Effector memory CD8-positive, alpha-beta T cell (primary cell): Measurements from ENCODE around the gene SMIM44.

Source experiments
- ATAC-seq: fragments of 150-1000 bp; cut with Tn5 transposase; replicated peaks from 2 replicates; pipeline ENCODE4 v1.10.0; 2021; ENCODE audit warnings: mild to moderate bottlenecking, moderate library complexity
- DNase-seq, 3 experiments: peaks; one replicate each; pipeline ENCODE4 v3.0.0; 2021
- H3K27ac Mint-ChIP-seq, 2 donors: one replicate each; pipeline ENCODE4 v1.8.0; 2022; ENCODE audit warnings: mild to moderate bottlenecking in 2 of 2, mixed read lengths in 2 of 2, moderate library complexity in 2 of 2
- H3K27me3 Mint-ChIP-seq, 2 donors: one replicate each; pipeline ENCODE4 v1.8.0; 2022; ENCODE audit warnings: mixed read lengths in 2 of 2
- H3K36me3 Mint-ChIP-seq: one replicate; pipeline ENCODE4 v1.8.0; 2022; ENCODE audit warnings: mild to moderate bottlenecking, moderate library complexity, mixed read lengths; ENCODE audit not compliant: insufficient read depth
- H3K4me1 Mint-ChIP-seq, 2 donors: one replicate each; pipeline ENCODE4 v1.8.0; 2022; ENCODE audit warnings: low read depth in 2 of 2, mixed read lengths in 2 of 2
- H3K4me3 Mint-ChIP-seq, 2 donors: one replicate each; pipeline ENCODE4 v1.8.0; 2022; ENCODE audit warnings: mild to moderate bottlenecking in 2 of 2, mixed read lengths in 2 of 2, moderate library complexity in 2 of 2
- H3K9me3 Mint-ChIP-seq, 2 donors: one replicate each; pipeline ENCODE4 v1.8.0; 2022; ENCODE audit warnings: mixed read lengths in 2 of 2

The SMIM44 gene

DNA sequence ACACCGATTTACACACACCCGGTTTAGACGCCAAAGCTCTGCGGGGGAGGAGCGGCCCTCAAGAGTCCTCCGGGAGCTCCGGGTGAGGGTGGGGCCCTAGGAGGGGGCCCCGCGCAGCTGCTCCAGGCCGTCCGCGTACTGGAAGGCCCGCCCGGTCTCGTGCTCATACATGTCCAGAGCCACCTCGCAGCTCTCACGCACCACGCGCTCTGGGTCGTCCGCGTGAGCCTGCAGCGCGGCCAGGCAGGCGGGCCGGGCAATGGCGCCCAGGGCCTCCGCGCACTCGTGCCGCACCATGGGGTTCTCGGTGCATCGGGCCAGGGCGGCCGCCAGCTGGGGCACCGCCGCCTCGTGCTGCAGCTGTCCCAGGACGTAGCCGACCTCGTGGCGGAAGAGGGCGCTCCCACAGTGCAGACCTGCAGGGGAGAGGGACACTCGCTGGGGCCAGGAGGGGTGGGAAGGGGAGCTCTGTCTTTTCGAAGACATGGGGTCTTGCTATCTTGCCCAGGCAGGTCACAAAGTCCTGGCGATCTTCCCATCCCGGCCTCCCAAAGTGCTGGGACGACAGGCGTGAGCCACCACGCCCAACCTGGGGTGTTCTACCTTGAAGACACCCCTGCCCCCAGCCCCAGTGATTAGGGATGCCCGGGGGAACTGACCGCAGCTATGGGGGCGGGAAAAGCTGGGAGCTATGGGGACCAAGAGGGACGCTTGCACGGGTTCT lies 8.3 kb upstream of the SMIM44 start:
- Mint-ChIP-seq H3K27me3 (no peaks in the 10 kb centered on the region), H3K9me3 (no peaks in the 10 kb centered on the region), H3K4me1 (no peaks in the 10 kb centered on the region), H3K4me3 (no peak overlapping the region), H3K27ac (no peak overlapping the region), H3K36me3 (peaks cover 24% of the 10 kb centered on the region)
- ATAC-seq: no peak
- DNase-seq: no peak

DNA sequence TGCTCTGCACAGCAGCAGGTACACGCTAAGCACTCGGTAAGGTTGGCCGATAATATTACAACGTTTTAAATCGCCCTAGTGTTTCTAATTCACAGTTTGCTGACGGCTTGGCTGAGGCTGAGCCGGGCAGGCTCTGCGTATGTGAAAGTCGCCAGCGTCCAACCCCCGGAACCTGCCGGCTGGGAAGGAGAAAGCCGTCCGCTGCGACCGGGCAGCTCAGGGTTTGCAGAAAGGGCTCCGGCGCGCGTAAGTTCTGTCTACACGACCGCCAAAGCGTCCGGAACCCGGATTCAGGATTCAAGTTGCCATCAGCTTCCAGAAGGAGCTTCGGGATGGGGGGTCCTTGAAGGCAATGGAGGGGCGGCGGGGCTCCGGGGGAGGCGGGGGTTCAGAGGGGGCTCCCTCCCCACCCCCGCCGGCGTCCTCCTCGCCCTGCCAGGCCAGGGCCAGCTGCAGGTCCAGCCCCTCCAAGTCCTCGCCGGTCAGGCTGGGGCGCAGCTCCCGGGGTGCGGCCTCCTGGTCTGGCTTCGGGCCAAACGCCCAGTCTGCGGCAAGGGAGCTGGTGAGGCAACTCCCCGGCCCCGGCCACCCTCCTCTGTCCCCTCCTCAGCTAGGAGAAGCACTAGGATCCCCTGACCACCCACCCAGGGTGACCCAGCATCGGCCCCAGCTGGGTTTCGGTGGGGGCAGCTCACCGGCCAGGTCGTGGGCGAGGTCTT lies 575 bp downstream of the SMIM44 start:
- H3K9me3 Mint-ChIP-seq: no peaks in the 10 kb centered on the region
- no peak overlapping the region for H3K27ac Mint-ChIP-seq
- H3K4me3 Mint-ChIP-seq: no peak overlapping the region
- H3K36me3 Mint-ChIP-seq: peaks cover 12% of the 10 kb centered on the region
- DNase-seq (no peak), ATAC-seq (no peak)
- peaks cover 13 to 17% of the 10 kb centered on the region in 2 donors for H3K4me1 Mint-ChIP-seq
- no peaks in the 10 kb centered on the region for H3K27me3 Mint-ChIP-seq

DNA sequence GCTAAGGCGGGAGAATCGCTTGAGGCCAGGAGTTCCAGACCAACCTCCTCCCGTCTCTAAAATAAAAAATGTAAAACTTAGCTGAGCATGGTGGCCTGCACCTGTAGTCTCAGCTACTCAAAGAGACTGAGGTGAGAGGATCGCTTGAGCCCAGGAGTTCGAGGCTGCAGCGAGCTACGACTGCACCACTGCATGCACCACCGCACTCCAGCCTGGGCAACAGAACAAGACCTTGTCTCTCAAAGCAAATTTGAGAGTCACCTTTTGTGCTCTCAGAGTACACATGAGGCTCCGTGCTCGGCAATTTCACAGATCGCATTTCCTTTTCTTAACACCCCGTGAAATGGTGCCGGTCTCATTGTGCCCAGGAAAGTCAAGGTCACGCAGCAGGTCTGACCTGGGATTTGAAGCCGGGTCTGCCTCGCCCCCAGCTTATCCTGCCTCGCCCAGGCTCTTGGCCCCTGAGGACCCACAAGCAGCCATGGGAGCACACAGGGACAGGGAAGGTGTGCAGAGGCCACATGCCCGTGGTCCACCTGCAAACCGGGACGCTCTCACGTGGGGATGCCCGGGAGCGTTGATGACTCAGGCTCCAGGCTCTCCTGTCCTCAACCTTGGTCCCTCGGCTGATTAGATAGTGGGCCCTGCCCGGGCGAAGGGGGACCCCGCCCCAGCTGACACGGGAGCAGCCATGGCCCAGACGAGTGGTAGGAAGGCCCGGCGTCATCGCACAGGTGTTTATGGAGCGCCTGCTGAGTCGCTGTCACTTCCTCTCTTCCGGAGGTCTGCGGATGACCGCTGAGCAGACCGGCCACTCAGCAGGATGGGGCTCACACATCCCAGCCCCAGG lies 1.8 kb downstream of the SMIM44 start:
- no peak overlapping the region for H3K27ac Mint-ChIP-seq
- H3K27me3 Mint-ChIP-seq: no peaks in the 10 kb centered on the region
- ATAC-seq: no peak
- H3K4me1 Mint-ChIP-seq: peaks cover 13 to 17% of the 10 kb centered on the region in 2 donors
- H3K4me3 Mint-ChIP-seq: no peak overlapping the region
- H3K36me3 Mint-ChIP-seq: peaks cover 12% of the 10 kb centered on the region
- DNase-seq: no peak
- H3K9me3 Mint-ChIP-seq: no peaks in the 10 kb centered on the region

DNA sequence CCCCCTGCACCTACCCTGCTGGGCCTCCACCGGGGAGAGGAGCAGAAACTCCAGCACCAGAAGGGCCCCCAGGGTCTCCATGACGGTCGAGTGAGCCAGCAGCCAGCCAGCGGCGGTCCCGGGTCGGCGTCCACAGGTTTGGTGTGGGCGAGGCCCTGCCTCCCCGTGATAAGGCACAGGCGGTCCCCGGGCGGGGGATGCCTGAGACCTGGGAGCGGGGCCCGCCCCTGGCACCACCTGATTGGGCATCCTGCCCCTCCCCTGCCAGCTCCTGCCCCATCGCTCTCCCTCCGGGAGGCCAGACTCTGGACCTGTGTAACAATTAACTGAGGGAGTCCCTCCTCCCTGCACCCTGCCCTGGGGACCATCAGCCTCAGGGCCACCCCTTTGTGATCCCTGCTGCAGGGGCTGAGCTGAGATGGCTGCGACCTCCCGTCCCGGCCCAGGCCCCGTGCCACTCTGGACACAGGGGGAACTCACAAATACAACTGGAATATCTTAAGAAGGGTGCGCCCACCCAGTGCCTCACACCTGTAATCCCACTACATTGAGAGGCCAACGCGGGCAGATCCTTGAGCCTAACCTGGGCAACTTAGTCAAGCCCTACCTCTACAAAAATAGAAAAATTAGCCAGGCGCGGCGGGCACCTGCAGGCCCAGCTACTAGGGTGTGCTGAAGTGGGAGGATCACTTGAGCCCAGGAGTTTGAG lies 2.7 kb downstream of the SMIM44 start, which contains the start of gene SMIM24:
TSS of gene SMIM24 (minus strand) at position 143 of the 709 bp plus-strand sequence. CDS start at position 81, 62 bp downstream.
- ATAC-seq (no peak), DNase-seq (no peak)
- Mint-ChIP-seq H3K4me3 (peak within 1 kb of the TSS; percentile 68 to 78), H3K27ac (peak within 1 kb of the TSS in 1 of 2 donors; percentile 71), H3K4me1 (peaks cover 13 to 17% of the 10 kb centered on the region in 2 donors), H3K36me3 (peaks cover 12% of the 10 kb centered on the region), H3K27me3 (no peaks in the 10 kb centered on the region), H3K9me3 (no peaks in the 10 kb centered on the region)

DNA sequence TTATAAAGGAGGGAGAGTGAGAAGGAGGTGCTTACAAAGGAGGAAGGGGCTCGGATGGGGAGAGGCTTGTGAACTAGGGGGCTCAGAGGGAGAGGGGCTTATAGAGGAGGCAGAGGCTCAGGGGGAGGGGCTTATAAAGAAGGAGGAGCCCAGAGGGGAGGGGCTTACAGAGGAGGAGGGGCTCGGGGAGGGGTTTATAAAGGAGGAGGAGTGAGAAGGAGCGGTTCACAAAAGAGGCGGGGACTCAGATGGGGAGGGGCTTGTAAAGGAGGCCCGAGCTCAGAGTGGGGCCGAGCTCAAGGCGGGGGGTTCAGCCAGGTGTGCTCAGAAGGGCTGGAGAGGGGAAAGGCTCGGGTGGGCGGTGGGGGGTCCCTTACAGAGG lies 3.4 kb downstream of the SMIM44 start:
- H3K27ac Mint-ChIP-seq: peak overlapping the region in 1 of 2 donors; percentile 71
- no peaks in the 10 kb centered on the region for H3K9me3 Mint-ChIP-seq
- H3K4me3 Mint-ChIP-seq: peak overlapping the region in 1 of 2 donors; percentile 68
- peaks cover 12% of the 10 kb centered on the region for H3K36me3 Mint-ChIP-seq
- H3K4me1 Mint-ChIP-seq: peaks cover 13 to 17% of the 10 kb centered on the region in 2 donors
- no peaks in the 10 kb centered on the region for H3K27me3 Mint-ChIP-seq
- DNase-seq: peak in 2 of 3 experiments; percentile 28
- ATAC-seq: peak; percentile 52

DNA sequence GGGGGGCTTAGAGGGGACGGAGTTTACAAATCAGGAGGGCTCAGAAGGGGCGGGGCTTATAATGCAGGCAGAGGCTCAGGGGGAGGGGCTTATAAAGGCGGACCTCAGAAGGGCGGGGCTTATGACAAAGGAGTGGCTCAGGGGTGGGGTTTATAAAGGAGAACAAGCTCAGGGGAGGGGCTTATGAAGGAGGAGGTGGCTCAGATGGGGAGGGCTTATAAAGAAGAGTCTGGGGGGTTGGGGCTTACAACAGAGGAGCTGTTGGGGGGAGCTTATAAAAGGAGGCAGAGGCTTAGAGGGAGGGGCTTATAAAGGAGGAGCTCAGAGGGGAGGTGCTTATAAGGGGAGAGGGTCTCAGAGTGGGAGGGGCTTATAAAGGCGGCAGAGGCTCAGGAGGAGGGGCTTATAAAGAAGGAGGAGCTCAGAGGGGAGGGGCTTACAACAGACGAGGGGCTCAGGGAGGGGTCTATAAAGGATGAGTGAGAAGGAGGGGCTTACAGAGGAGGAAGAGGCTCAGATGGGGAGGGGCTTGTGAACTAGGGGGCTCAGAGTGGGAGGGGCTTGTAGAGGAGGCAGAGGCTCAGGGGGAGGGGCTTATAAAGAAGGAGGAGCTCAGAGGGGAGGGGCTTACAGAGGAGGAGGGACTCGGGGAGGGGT lies 3.9 kb downstream of the SMIM44 start:
- peak overlapping the region; percentile 68 to 78 for H3K4me3 Mint-ChIP-seq
- no peaks in the 10 kb centered on the region for H3K27me3 Mint-ChIP-seq
- peaks cover 9% of the 10 kb centered on the region for H3K36me3 Mint-ChIP-seq
- peak overlapping the region; percentile 71 to 72 for H3K27ac Mint-ChIP-seq
- peak; percentile 75 for ATAC-seq
- peak; percentile 44 to 53 (median 50) for DNase-seq
- peaks cover 13 to 17% of the 10 kb centered on the region in 2 donors for H3K4me1 Mint-ChIP-seq
- no peaks in the 10 kb centered on the region for H3K9me3 Mint-ChIP-seq

DNA sequence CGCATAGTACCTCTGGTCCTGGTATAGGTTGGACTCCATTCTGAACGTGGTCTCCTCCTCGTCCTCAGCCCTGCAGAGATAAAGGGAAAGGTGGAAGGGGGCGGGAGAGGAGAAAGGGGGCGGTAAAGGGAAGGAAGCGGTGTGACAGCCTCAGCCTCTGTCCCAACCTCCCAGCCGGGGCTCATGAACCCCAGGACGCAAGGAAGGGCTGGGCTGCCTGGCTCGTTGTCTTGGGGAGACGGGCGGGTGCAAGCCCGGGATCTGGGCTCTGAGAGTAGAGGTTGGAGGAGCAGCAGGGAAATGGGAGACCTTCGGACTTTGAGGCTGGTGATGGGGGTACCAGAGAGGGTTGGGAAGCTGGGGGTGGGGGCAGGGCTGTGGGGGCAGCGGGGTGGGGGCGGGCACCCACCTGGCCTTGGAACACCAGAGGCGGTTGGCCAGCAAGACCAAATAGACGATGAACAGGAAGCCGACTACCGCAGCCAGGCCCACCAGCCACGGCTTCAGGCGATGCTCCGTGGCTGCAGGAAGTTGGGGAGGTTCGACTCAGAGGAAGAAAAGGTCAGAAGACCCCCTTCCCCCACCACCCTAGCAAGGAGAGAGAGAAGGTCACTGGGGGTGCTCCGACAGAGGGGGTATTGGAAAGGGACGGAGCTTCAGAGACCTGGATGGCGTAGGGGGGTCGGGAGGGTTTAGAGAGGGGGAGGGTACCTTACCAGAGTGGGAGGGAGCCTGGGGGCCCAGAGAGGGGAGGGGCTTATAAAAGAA lies 4.6 kb downstream of the SMIM44 start:
- H3K27ac Mint-ChIP-seq: peak overlapping the region; percentile 71 to 72

DNA sequence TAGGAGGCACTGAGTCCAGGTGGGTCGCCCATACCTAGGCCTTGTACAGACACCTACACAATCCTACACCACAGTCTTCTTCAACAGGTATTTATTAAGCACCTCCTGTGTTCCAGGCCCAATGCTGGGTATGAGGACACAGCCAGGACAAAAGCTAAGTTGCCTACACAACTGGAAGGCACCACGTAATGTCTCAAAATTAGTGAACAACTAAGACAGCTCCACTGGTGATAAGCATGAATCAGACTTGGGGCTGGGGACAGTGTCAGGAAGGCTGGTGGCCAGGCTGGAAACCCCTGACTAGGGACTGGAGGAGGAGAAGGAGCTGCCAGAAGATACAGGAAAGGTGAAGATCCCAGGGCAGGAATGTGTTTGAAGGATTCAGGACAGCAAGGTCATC lies 5.3 kb downstream of the SMIM44 start:
- Mint-ChIP-seq H3K27ac (peak overlapping the region; percentile 71 to 72), H3K4me1 (peaks cover 13 to 17% of the 10 kb centered on the region in 2 donors), H3K27me3 (no peaks in the 10 kb centered on the region), H3K4me3 (peak overlapping the region; percentile 68 to 78), H3K36me3 (peaks cover 9% of the 10 kb centered on the region), H3K9me3 (no peaks in the 10 kb centered on the region)
- DNase-seq (no peak), ATAC-seq (no peak)

More for the DNA sequence above, 4.6 kb downstream of the SMIM44 start:
- no peaks in the 10 kb centered on the region for H3K27me3 Mint-ChIP-seq
- peaks cover 9% of the 10 kb centered on the region for H3K36me3 Mint-ChIP-seq
- DNase-seq: no peak
- no peaks in the 10 kb centered on the region for H3K9me3 Mint-ChIP-seq
- ATAC-seq: peak; percentile 25
- peaks cover 13 to 17% of the 10 kb centered on the region in 2 donors for H3K4me1 Mint-ChIP-seq
- H3K4me3 Mint-ChIP-seq: peak overlapping the region; percentile 68 to 78

DNA sequence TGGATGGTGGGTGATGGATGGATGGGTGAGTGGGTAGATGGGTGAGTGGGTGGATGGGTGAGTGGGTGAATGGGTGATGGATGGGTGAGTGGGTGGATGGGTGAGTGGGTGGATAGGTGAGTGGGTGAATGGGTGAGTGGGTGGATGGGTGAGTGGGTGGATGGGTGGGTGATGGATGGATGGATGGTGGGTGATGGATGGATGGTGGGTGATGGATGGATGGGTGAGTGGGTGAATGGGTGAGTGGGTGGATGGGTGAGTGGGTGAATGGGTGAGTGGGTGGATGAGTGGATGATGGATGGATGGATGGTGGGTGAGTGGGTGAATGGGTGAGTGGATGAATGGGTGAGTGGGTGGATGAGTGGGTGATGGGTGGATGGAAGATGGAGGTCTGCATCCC lies 5.7 kb downstream of the SMIM44 start:
- Mint-ChIP-seq H3K36me3 (peaks cover 9% of the 10 kb centered on the region), H3K4me3 (no peak overlapping the region), H3K4me1 (peaks cover 13 to 17% of the 10 kb centered on the region in 2 donors), H3K27ac (no peak overlapping the region), H3K9me3 (no peaks in the 10 kb centered on the region), H3K27me3 (no peaks in the 10 kb centered on the region)
- DNase-seq (no peak), ATAC-seq (no peak)

DNA sequence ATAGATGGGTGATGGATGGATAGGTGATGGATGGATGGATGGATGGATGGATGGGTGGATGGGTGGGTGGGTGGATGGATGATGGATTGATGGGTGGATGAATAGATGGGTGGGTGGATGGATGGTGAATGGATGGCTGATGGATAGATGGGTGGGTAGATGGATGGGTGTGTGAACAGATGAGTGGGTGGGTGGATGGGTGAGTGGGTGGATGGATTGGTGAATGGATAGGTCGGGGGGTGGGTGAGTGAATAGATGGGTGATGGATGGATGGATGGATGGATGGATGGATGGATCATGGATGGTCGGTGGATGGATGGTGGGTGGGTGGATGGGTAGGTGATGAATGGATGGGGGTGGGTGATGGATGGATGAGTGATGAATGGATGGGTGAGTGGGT lies 6.4 kb downstream of the SMIM44 start:
- Mint-ChIP-seq H3K4me3 (no peak overlapping the region), H3K9me3 (no peaks in the 10 kb centered on the region), H3K4me1 (peaks cover 13 to 17% of the 10 kb centered on the region in 2 donors), H3K27ac (no peak overlapping the region), H3K27me3 (no peaks in the 10 kb centered on the region), H3K36me3 (peaks cover 8% of the 10 kb centered on the region)
- ATAC-seq: no peak
- DNase-seq: no peak

DNA sequence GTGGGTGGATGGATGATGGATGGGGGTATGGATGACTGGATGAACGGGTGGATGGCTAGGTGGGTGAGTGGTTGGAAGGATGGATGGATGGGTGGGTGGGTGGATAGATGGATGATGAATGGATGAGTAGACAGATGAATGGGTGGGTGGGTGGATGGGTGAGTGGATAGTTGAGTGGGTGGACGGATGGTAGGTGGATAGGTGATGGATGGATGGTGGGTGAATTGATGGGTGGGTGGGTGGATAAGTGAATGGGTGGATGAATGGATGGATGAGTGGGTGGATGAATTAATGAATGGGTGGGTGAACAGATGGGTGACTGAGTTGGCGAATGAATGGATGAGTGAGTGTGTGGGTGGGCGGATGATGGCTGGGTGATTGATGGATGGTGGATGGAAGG lies 7.8 kb downstream of the SMIM44 start:
- ATAC-seq (no peak), DNase-seq (no peak)
- H3K36me3 Mint-ChIP-seq: peaks cover 4% of the 10 kb centered on the region
- peaks cover 13 to 19% of the 10 kb centered on the region in 2 donors for H3K4me1 Mint-ChIP-seq
- no peaks in the 10 kb centered on the region for H3K9me3 Mint-ChIP-seq
- H3K4me3 Mint-ChIP-seq: no peak overlapping the region
- no peaks in the 10 kb centered on the region for H3K27me3 Mint-ChIP-seq
- H3K27ac Mint-ChIP-seq: no peak overlapping the region

DNA sequence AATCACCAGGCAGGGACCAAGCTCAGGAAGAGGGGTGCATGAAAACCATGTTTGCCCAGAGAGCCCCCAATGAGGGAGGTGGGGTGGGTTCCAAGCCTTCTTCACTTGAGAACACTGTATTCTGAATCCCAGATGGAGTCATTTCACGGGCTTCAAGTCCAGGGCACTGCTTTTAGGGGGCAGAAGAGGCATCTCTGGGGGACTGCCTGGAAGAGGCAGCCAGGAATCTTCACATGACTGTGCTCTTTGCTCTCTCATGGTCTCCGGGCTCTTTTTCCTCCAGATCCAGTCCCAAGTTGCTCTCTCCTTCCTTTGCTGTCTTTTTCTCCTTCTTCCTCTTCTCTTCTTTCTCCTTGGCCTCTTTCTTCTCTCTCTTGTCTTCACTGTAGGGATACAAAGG lies 8.6 kb downstream of the SMIM44 start:
- H3K36me3 Mint-ChIP-seq: peaks cover 4% of the 10 kb centered on the region
- no peak overlapping the region for H3K27ac Mint-ChIP-seq
- ATAC-seq (no peak), DNase-seq (no peak)
- H3K4me3 Mint-ChIP-seq: no peak overlapping the region
- no peaks in the 10 kb centered on the region for H3K9me3 Mint-ChIP-seq
- H3K27me3 Mint-ChIP-seq: no peaks in the 10 kb centered on the region
- H3K4me1 Mint-ChIP-seq: peaks cover 13 to 20% of the 10 kb centered on the region in 2 donors
